Dermis lymphatic vessel endothelial cell (primary cell): Measurements from ENCODE around the gene RNASE1. TPM values are rescaled to one million over a fixed set of nuclear protein-coding genes. Genes with fewer than 3 reads are reported as not detected.

Experiments used
- total RNA-seq: library from RNA; depleted of rRNA; stranded (reverse); fragments of >200 nt; gene quantifications from 2 replicates; pipeline ENCODE4 v1.2.1, GENCODE V29; 2014

Gene RNASE1
- total RNA-seq = 0.43 and 0.98 TPM in 2 replicates

DNA sequence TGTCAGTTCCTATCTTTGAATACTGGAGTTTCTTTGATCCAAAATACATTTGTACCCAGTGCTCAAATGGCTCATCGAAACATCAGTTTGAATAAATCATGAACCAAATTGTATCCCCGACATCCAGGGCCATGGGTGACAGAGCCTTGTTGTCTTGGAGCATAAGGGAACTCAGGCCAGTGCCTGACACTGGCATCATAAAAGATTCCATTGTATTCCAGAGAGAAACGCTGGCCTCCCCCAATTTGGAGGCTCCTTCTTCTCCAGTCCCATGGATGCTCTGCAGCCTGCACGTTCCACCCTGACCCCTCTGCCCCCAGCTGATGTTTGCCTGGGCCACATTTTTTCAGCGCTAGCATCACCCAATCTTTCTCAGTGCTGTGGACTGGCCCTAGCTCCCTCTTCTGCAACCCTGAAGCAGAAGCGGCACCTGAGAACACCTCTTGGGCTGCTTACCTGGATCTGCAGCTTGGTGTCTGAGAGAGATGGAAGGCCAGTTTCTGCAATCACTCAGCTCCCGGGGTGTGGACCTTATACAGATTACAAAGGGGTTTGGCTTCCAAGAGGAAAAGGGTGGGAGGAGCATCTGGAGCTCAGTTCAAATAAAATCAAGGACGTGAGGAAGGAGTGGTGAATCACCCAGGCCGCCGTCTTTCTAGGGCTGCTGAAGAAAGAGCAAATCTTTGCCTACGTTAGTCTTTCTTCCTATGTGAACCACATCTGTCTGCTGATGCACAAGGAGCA is at the start of gene RNASE1:
Gene RNASE1 (minus strand): TSS at position 504 of the 744 bp plus-strand sequence. CDS start 776 bp downstream, outside the sequence.

Other genes with a start within 250 kb of the RNASE1 start
- gene RNASE9, start 241.8 kb downstream of the RNASE1 start, total RNA-seq = not detected in 2 replicates
- not detected in 2 replicates for gene RNASE11, start 214.8 kb downstream of the RNASE1 start, total RNA-seq
- gene RNASE12, start 211.5 kb downstream of the RNASE1 start, total RNA-seq = not detected in 2 replicates
- not detected in 2 replicates for gene OR6S1, start 161.2 kb downstream of the RNASE1 start, total RNA-seq
- 12.8 and 19.3 TPM in 2 replicates for gene RNASE4, start 118.3 kb downstream of the RNASE1 start, total RNA-seq
- 3.0 and 6.2 TPM in 2 replicates for gene ANG, start 114.1 kb downstream of the RNASE1 start, total RNA-seq
- not detected in 2 replicates for gene EDDM3A, start 57.0 kb downstream of the RNASE1 start, total RNA-seq
- gene EDDM3B, start 34.4 kb downstream of the RNASE1 start, total RNA-seq = not detected in 2 replicates
- not detected in 2 replicates for gene RNASE6, start 21.6 kb downstream of the RNASE1 start, total RNA-seq
- gene RNASE3, start 88.5 kb upstream of the RNASE1 start, total RNA-seq = not detected in 2 replicates
- not detected in 2 replicates for gene RNASE2, start 152.6 kb upstream of the RNASE1 start, total RNA-seq
- gene METTL17, start 187.1 kb upstream of the RNASE1 start, total RNA-seq = 16.0 and 22.2 TPM in 2 replicates
- not detected in 2 replicates for gene SLC39A2, start 196.4 kb upstream of the RNASE1 start, total RNA-seq
- 5.7 and 7.2 TPM in 2 replicates for gene NDRG2, start 222.2 kb upstream of the RNASE1 start, total RNA-seq
- gene TPPP2, start 227.4 kb upstream of the RNASE1 start, total RNA-seq = not detected in 2 replicates
- gene RNASE13, start 232.0 kb upstream of the RNASE1 start, total RNA-seq = not detected in 2 replicates
- gene RNASE7, start 239.5 kb upstream of the RNASE1 start, total RNA-seq = not detected in 2 replicates